Keratinocyte (primary cell): ENCODE measurements around the gene SPRYD3.
"Not testable (repeated sequence)": the region's sequence is repeated elsewhere in the genome, so short reads cannot be mapped to it uniquely, and the experiment has no call there.

Source experiments
- EZH2 ChIP-seq: IDR thresholded peaks from one replicate; pipeline ENCODE4 v1.6.1; 2012; ENCODE audit warnings: inconsistent platforms, mild to moderate bottlenecking, low read length, moderate library complexity
- TF ChIP-seq, protein P1 (sequence below), 3 experiments: IDR thresholded peaks in 1 of 3; conservative IDR thresholded peaks in 1 of 3; optimal IDR thresholded peaks in 1 of 3; 2 replicates in 2 of 3; 3 replicates in 1 of 3; pipeline versions ENCODE3 to v1.5.1; 2011; ENCODE audit warnings: low read length in 3 of 3, mild to moderate bottlenecking in 3 of 3, moderate library complexity in 2 of 3, control low read depth in 1 of 3, inconsistent platforms in 1 of 3; ENCODE audit not compliant: insufficient read depth in 2 of 3; ENCODE audit errors: extremely low read depth in 1 of 3

DNA sequence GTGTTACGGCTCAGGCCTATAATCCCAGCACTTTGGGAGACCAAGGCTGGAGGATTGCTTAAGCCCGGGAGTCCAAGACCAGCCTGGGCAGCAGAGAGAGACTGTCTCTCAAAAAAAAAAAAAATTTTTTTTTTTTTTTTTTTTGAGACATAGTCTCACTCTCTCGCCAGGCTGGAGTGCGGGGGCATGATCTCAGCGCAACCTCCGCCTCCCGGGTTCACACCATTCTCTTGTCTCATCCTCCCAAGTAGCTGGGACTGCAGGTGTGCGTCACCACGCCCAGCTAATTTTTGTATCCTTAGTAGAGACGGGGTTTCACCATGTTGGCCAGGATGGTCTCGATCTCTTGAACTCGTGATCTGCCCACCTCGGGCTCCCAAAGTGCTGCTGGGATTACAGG is 52.2 kb downstream of the SPRYD3 start:
- TF ChIP-seq, protein P1, sequence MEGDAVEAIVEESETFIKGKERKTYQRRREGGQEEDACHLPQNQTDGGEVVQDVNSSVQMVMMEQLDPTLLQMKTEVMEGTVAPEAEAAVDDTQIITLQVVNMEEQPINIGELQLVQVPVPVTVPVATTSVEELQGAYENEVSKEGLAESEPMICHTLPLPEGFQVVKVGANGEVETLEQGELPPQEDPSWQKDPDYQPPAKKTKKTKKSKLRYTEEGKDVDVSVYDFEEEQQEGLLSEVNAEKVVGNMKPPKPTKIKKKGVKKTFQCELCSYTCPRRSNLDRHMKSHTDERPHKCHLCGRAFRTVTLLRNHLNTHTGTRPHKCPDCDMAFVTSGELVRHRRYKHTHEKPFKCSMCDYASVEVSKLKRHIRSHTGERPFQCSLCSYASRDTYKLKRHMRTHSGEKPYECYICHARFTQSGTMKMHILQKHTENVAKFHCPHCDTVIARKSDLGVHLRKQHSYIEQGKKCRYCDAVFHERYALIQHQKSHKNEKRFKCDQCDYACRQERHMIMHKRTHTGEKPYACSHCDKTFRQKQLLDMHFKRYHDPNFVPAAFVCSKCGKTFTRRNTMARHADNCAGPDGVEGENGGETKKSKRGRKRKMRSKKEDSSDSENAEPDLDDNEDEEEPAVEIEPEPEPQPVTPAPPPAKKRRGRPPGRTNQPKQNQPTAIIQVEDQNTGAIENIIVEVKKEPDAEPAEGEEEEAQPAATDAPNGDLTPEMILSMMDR (optimal IDR thresholded peaks at IDR 0.05 in 1 of 3, IDR thresholded peaks at IDR 0.05 in 1 of 3, conservative IDR thresholded peaks at IDR 0.05 in 1 of 3; ENCODE audit: extremely low read depth in 1 of 3, insufficient read depth in 2 of 3, low read length in 3 of 3), result not testable (repeated sequence)
- TF ChIP-seq EZH2, result not testable (repeated sequence)
